ENCODE measurements around the gene ITPR2. TPM values are rescaled to one million over a fixed set of nuclear protein-coding genes. Genes with fewer than 3 reads are reported as not detected.
A peak's percentile ranks its signal among the peaks of the same experiment; 100 is the strongest.

Gene ITPR2
- polyA plus RNA-seq, 1 experiment, result 3.4 TPM

- no peak overlapping the region for H3K4me3 ChIP-seq (ENCODE audit: low read depth, low read length)
- H3K9me3 ChIP-seq (ENCODE audit: control insufficient read depth, insufficient read depth, low read length), result no peaks in the 10 kb centered on the region
- POLR2A ChIA-PET, result no interaction called here
- DNase-seq (ENCODE audit: low read depth, low spot score), result no peak
- H3K27me3 ChIP-seq (ENCODE audit: control insufficient read depth, insufficient read depth, low read length), result no peaks in the 10 kb centered on the region
- CTCF ChIA-PET, result no interaction called here
- no peak overlapping the region for H3K27ac ChIP-seq (ENCODE audit: low read depth, low read length)
- no peak for TF ChIP-seq CTCF (IDR thresholded peaks at IDR 0.05; ENCODE audit: low read depth, low read length)
Measured at GRCh38 chr12:26374934-26375680, 457.9 kb downstream of the ITPR2 start.

GRCh38 chr12:26373606-26374495 is 459.1 kb downstream of the ITPR2 start:
- POLR2A ChIA-PET, result no interaction called here
- DNase-seq (ENCODE audit: low read depth, low spot score), result no peak
- no peak overlapping the region for H3K27ac ChIP-seq (ENCODE audit: low read depth, low read length)
- CTCF ChIA-PET, result interaction anchor here (0.6 kb wide), 1 partner anchor 288 kb away, joined by 3 read pairs; no protein-coding TSS in a partner anchor
- H3K9me3 ChIP-seq (ENCODE audit: control insufficient read depth, insufficient read depth, low read length), result no peaks in the 10 kb centered on the region
- no peak for TF ChIP-seq CTCF (IDR thresholded peaks at IDR 0.05; ENCODE audit: low read depth, low read length)
- no peaks in the 10 kb centered on the region for H3K27me3 ChIP-seq (ENCODE audit: control insufficient read depth, insufficient read depth, low read length)
- no peak overlapping the region for H3K4me3 ChIP-seq (ENCODE audit: low read depth, low read length)

- Histone ChIP-seq H3K27me3 (ENCODE audit: control insufficient read depth, insufficient read depth, low read length) (no peaks in the 10 kb centered on the region), H3K9me3 (ENCODE audit: control insufficient read depth, insufficient read depth, low read length) (no peaks in the 10 kb centered on the region), H3K27ac (ENCODE audit: low read depth, low read length) (no peak overlapping the region), H3K4me3 (ENCODE audit: low read depth, low read length) (no peak overlapping the region)
- ChIA-PET CTCF (no interaction called here), POLR2A (no interaction called here)
- TF ChIP-seq CTCF (IDR thresholded peaks at IDR 0.05; ENCODE audit: low read depth, low read length), result no peak
- DNase-seq (ENCODE audit: low read depth, low spot score), result no peak
Measured at GRCh38 chr12:26372866-26373265, 460.1 kb downstream of the ITPR2 start.

- ChIA-PET CTCF (no interaction called here), POLR2A (no interaction called here)
- H3K27ac ChIP-seq (ENCODE audit: low read depth, low read length), result peak overlapping the region; percentile 48
Measured at GRCh38 chr12:26370098-26370497, 462.9 kb downstream of the ITPR2 start.

More at GRCh38 chr12:26370098-26370497, 462.9 kb downstream of the ITPR2 start:
- Histone ChIP-seq H3K9me3 (ENCODE audit: control insufficient read depth, insufficient read depth, low read length) (no peaks in the 10 kb centered on the region), H3K27me3 (ENCODE audit: control insufficient read depth, insufficient read depth, low read length) (no peaks in the 10 kb centered on the region), H3K4me3 (ENCODE audit: low read depth, low read length) (no peak overlapping the region)
- no peak for DNase-seq (ENCODE audit: low read depth, low spot score)
- TF ChIP-seq CTCF (IDR thresholded peaks at IDR 0.05; ENCODE audit: low read depth, low read length), result no peak
